ENCODE results near the gene CRABP2. TPM values are rescaled to one million over a fixed set of nuclear protein-coding genes. Genes with fewer than 3 reads are reported as not detected.

Gene CRABP2
- total and polyA plus RNA-seq, 10 of the 15 experiments (the other 5 are each of a cell fraction or from before 2014, with no cell fraction given), result 0.21 to 1.3 (median 0.41) TPM

DNA sequence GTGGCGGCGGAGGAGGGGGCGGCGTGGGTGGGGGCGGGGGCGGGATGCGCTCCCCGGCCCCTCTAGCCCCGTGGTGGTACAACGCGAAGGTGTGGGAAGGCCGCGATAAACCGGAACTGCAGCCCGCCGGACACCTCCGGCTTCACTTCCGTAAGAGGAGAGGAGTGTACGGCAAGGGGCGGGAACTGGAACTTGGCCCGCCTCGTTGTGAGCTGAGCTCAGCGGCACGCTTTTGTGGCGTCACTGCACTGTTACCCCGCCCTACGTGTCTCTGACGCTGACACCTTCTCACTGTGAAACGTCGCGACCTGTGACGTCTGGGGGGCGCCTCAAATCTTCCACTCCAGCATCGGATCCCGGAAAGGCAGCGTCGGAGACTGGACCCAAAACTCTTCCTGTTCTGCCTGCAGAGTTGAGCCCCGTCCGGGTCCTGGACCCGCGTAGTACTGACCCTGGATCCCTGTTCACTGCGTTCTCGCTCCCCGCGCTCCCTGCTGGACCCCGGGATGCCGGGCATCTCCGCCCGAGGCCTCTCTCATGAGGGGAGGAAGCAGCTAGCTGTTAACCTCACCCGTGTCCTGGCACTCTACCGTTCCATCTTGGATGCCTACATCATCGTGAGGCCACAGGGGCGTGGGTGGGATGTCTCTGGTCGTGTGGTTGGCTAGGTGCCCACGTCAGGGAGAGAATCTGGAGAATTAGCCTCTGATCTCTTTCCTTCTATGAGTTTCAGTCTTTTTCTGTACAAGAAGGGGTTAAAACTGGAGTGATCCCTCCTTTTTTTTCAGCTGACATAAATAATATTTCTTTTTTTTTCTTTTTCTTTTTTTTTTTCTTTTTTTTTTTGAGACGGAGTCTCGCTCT, 23.4 kb upstream of the CRABP2 start, which contains the start of gene ISG20L2:
Gene ISG20L2, minus strand, starts transcription at position 168 of the 864 bp plus-strand sequence. CDS start 1,114 bp downstream, outside the sequence.
- Histone ChIP-seq H4K20me1 (ENCODE audit: control insufficient read depth, insufficient read depth) (peaks cover 7% of the 10 kb centered on the region), H3K27ac (ENCODE audit: control insufficient read depth, insufficient read depth) (peak within 1 kb of the TSS; percentile 91), H3K79me2 (ENCODE audit: control insufficient read depth, insufficient read depth, low read length) (peaks cover 61% of the 10 kb centered on the region), H3K9me3 (replicated peaks; ENCODE audit: control insufficient read depth, insufficient read depth, low read length) (no peaks in the 10 kb centered on the region), H3K9ac (ENCODE audit: control insufficient read depth, insufficient read depth, low read length) (peak within 1 kb of the TSS; percentile 98), H3K4me1 (ENCODE audit: control insufficient read depth, insufficient read depth, low read length) (peaks cover 9% of the 10 kb centered on the region), H3K36me3 (ENCODE audit: control insufficient read depth in 2 of 2, insufficient read depth in 2 of 2, low read length in 1 of 2) (peaks cover 6 to 10% of the 10 kb centered on the region in 2 experiments), H3K4me3 (peak within 1 kb of the TSS; percentile 100), H3K27me3 (replicated peaks in 1 of 2; ENCODE audit: control insufficient read depth in 2 of 2, insufficient read depth in 2 of 2, low read length in 1 of 2) (no peaks in the 10 kb centered on the region), H2AFZ (ENCODE audit: control insufficient read depth, low read depth, low read length) (peak within 1 kb of the TSS; percentile 76), H3K4me2 (ENCODE audit: control insufficient read depth, insufficient read depth) (peak within 1 kb of the TSS; percentile 99)
- intact Hi-C loops (cut with micrococcal nuclease; ENCODE audit: unreplicated experiment), result loop anchor here (1.0 to 10.0 kb wide), 4 partner anchors 12 to 104 kb away; partner anchors contain the start of genes MRPL24 and PRCC
- TSS peak; percentile 90 for BruUV-seq (replicated peaks)
- ChIA-PET CTCF (interaction anchor here (0.9 to 11.2 kb wide), 19 partner anchors 10 to 240 kb away, joined by 3 to 433 read pairs (median 53); partner anchors contain the start of genes CRABP2, INSRR, MRPL24 and NAXE), RAD21 (ENCODE audit: unreplicated experiment) (interaction anchor here (0.8 to 7.1 kb wide), 14 partner anchors 10 to 162 kb away, joined by 3 to 173 read pairs (median 29); partner anchors contain the start of genes HDGF, INSRR, MRPL24 and NTRK1), SMC1A (ENCODE audit: uncharacterized antibody, unreplicated experiment) (interaction anchor here (1.0 to 10.0 kb wide), 11 partner anchors 12 to 162 kb away, joined by 3 to 168 read pairs (median 50); partner anchors contain the start of genes HDGF, INSRR, MRPL24 and NTRK1), POLR2A (interaction anchor here (0.6 to 7.0 kb wide), 18 partner anchors 9 to 240 kb away, joined by 3 to 75 read pairs (median 5); partner anchors contain the start of genes HDGF, MRPL24, NAXE and PRCC)
- in situ Hi-C loops (cut with MboI), result no loop called here
- DNase-seq (ENCODE audit: low read depth, low spot score) (peak; percentile 92), FAIRE-seq (peak; percentile 95), ATAC-seq (peak; percentile 85)
- WGBS (ENCODE audit: insufficient coverage, insufficient replicate concordance, low lambda C conversion rate, missing lambda C conversion rate), result 1% methylated on average over 47 of the region's 57 CpGs
- TF ChIP-seq PAX5 (IDR thresholded peaks at IDR 0.05; ENCODE audit: borderline replicate concordance, low read depth, low read length) (peak; percentile 79), STAT1 (conservative IDR thresholded peaks at IDR 0.05) (peak; percentile 92; the same call in 1 of the 2 replicates), ZNF274 (IDR thresholded peaks at IDR 0.05; ENCODE audit: insufficient read depth, insufficient read length) (no peak), TAF1 (IDR thresholded peaks at IDR 0.05; ENCODE audit: borderline replicate concordance, low read depth, low read length) (peak; percentile 54; the same call in 1 of the 2 replicates), NFYB (IDR thresholded peaks at IDR 0.05; ENCODE audit: insufficient read depth, low read depth, low read length) (0 out of 2 replicates have a peak, but pooled peaks have one; percentile 18), YY1 (IDR thresholded peaks at IDR 0.05; ENCODE audit: low read depth, low read length) (0 out of 2 replicates have a peak, but pooled peaks have one; percentile 48), IKZF1 (conservative IDR thresholded peaks at IDR 0.05) (peak; percentile 60), GABPA (IDR thresholded peaks at IDR 0.05; ENCODE audit: low read depth) (peak; percentile 80; the same call in 1 of the 2 replicates), HCFC1 (IDR thresholded peaks at IDR 0.05; ENCODE audit: low read length) (peak; percentile 48; the same call in 1 of the 2 replicates), SRF (IDR thresholded peaks at IDR 0.05; ENCODE audit: low read depth in 2 of 2, low read length in 2 of 2) (0 out of 4 replicates have a peak, but pooled peaks of 1 of the 2 experiments have one; percentile 15), NR2C2 (IDR thresholded peaks at IDR 0.05; ENCODE audit: borderline replicate concordance, control insufficient read depth, insufficient read length, low read depth) (no peak), ZNF384 (IDR thresholded peaks at IDR 0.05; ENCODE audit: borderline replicate concordance, low read depth, low read length) (0 out of 2 replicates have a peak, but pooled peaks have one; percentile 3), SPI1 (IDR thresholded peaks at IDR 0.05; ENCODE audit: borderline replicate concordance, insufficient read depth, low read depth, low read length) (peak; percentile 72), SIN3A (IDR thresholded peaks at IDR 0.05; ENCODE audit: low read depth, low read length) (peak; percentile 39; the same call in 1 of the 2 replicates), MEF2B (IDR thresholded peaks at IDR 0.05; ENCODE audit: partially characterized antibody, poor library complexity, severe bottlenecking) (peak; percentile 22)
- TF ChIP-seq, protein P1, sequence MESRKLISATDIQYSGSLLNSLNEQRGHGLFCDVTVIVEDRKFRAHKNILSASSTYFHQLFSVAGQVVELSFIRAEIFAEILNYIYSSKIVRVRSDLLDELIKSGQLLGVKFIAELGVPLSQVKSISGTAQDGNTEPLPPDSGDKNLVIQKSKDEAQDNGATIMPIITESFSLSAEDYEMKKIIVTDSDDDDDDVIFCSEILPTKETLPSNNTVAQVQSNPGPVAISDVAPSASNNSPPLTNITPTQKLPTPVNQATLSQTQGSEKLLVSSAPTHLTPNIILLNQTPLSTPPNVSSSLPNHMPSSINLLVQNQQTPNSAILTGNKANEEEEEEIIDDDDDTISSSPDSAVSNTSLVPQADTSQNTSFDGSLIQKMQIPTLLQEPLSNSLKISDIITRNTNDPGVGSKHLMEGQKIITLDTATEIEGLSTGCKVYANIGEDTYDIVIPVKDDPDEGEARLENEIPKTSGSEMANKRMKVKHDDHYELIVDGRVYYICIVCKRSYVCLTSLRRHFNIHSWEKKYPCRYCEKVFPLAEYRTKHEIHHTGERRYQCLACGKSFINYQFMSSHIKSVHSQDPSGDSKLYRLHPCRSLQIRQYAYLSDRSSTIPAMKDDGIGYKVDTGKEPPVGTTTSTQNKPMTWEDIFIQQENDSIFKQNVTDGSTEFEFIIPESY (IDR thresholded peaks at IDR 0.05), result 0 out of 2 replicates have a peak, but pooled peaks have one; percentile 32
- TF ChIP-seq, protein P2, sequence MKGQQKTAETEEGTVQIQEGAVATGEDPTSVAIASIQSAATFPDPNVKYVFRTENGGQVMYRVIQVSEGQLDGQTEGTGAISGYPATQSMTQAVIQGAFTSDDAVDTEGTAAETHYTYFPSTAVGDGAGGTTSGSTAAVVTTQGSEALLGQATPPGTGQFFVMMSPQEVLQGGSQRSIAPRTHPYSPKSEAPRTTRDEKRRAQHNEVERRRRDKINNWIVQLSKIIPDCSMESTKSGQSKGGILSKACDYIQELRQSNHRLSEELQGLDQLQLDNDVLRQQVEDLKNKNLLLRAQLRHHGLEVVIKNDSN (IDR thresholded peaks at IDR 0.05; ENCODE audit: borderline replicate concordance, extremely low read length, insufficient read depth, low read depth, low read length), result no peak

Measured in GM12878 (cell line).